Measurements from ENCODE around the gene BAIAP3. TPM values are rescaled to one million over a fixed set of nuclear protein-coding genes. Genes with fewer than 3 reads are reported as not detected.

The BAIAP3 gene
- total RNA-seq, 1 experiment from 2014 or later, result 0.46 TPM

DNA sequence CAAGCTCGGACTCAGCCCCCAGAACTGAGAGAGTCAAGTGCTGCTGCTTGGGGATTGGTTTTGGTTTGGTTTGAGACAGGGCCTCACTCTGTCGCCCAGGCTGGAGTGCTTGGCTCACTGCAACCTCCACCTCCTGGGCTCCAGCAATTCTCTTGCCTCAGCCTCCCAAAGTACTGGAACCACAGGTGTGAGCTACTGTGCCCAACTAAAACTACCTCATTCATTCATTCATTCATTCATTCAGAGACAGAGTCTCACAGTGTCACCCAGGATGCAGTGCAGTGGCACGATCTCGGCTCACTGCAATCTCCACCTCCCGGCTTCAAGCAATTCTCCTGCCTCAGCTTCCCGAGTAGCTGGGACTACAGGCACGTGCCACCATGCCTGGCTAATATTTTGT, 56.3 kb downstream of the BAIAP3 start:
- DNase-seq (ENCODE audit: low read depth), result no peak

DNA sequence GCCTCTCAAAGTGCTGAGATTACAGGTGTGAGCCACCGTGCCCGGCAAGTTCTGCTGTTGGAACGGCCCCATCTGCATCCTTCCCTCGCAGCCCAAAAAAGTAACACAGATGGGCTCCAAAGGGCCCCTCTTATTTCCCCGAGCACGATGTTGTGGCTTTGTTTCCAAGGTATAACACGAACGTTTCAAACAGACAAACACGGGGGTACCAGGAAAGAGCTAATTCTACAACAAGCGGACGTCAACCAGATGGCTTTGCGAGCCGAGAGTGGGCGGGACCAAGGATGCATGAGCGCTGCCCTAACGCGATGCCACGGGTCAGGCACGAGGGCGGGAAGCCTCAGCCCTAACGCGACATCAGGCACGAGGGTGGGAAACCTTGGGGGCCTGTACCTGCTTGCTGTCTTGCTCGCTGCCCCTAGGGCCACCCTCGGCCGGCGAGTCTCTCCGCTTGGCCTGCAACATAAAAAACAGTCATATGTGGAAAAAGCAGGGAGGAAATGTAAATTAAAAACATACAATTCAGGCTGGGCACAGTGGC, 56.9 kb downstream of the BAIAP3 start:
- no peak for DNase-seq (ENCODE audit: low read depth)

DNA sequence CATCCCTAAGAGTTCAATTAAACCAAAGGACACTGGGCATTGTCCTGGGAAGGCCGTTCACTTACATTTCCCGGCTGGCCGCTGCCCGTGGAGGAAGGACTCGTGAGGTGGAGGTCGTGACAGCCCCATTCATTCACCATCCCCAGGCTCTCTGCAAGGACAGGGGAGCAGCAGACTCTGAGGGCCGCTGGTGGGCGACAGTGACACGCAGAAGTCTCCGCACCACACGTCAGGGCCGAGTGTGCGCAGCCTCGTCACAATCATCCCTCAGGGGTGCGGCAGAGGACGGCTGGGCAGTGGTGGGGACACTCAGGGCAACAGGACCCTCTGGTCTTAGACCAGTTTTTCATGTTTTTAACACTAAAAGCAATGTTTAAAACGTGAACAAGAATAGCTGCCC, 59.4 kb downstream of the BAIAP3 start:
- no peak for DNase-seq (ENCODE audit: low read depth)

DNA sequence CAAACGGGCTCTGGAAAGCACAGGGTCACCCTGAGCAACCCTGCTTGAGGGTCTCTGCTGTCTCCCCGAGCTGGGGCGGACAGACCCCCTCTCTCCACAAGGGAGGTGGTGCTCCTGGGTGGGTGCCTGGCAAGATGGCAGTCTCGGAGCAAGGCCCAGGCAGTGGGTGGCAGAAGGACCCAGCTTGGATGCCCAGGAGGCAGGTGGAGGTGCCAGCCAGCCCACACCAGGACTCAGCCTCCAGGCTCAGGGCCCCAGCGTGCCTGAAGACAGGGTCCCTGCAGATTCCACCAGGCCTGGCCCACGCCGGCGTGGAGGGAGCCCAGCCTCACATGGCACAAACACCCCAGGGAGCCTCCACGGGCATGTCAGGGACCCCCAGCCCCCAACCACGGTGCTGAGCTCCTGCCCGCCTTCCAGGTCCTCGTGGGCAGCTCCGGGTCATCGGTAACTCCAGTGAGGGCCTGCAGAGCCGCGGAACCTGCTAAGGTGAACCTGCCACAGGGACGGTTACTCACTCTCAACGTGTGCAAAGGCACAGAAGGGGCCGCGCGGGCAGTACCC, 60.2 kb downstream of the BAIAP3 start:
- DNase-seq (ENCODE audit: low read depth), result no peak

DNA sequence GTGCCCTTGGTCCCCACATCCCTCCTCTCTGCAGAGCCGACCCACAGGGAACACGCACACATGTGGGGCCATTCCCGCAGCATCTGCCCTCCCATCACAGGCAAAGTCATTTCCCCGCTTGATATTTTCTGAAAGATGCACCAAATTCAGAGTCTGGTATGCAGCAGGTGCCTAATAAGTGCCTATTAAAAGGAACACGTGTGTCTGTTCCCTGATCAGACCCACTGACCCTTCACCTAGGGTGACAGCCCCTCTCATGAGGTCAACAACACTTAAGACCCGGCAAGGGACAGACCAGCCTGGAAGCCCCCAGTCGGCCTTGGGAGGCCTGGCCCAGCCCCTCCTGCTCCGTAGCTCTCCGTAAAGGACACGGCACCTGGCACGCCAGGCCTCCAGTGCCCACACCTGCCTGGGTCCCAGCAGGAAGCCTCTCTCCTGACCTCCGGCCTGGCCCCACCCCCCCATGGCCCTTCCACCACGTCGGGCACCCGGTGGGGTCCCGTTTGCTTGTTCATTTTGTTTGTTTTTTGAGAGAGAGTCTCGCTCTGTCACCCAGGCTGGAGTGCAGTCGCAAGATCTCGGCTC, 61.0 kb downstream of the BAIAP3 start:
- no peak for DNase-seq (ENCODE audit: low read depth)

DNA sequence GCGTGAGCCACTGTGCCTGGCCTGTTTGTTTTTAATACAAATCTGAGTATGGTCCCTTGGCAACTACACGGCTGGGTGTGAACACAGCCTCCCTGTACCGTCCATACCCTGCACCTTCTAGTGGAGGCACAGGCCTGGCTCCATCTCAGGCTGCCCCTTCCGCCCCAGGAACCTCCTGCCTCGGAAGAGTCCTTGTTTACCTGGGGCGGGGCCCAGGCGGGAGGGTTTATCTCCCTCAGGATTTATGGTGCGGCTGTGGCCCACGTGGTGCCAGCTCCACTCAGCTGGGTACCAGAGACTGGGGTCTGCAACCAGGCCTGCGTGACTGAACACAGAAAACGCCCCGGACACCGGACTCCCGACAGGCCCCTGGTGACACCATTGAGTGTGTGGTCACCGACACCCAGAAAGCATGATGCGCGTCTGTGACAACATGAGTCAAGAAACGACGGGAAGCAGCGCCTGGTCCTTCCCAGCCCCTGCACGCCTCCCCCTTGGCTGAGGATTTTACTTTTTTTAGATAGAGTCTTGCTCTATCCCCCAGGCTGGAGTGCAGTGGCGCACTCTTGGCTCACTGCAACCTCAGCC, 62.1 kb downstream of the BAIAP3 start:
- no peak for DNase-seq (ENCODE audit: low read depth)

DNA sequence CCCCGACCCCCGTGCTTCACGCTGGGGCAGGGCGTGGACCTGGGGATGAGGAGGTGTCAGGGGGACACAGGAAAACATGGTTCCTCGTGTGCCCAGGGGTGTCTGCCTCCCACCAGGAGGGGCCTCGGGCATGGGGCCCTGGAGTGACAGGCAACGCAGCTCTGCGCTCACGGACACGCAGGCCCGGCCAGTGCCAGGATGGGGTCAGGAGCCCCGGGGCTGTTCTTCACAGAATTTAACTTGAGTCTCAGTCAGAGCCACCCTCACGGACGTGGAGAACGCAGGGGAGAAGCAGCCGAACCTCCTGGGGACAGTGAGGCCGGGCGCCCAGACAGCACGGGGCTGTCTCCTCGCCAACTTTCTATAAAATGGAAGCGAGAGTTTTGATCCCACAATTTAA, 64.3 kb downstream of the BAIAP3 start:
- DNase-seq (ENCODE audit: low read depth), result no peak

DNA sequence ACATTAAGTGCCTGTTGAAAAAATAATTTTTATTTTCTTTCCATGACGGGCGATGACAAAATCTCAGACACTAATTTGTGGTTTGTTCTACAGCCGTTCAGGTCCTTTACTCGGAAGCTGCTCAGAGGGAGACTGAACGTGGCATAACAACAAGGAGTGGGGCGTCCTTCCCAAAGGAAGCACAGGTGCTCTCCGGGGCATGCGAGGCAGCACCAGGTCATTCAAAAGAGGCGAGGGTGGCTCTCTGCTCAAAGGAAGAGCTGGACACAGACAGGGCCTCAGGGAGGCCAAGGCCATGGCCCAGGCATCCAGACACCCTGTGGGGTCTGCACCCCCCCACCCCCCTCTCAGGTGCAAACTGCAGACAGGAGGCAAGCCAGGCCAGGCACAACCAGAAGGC, 64.9 kb downstream of the BAIAP3 start:
- DNase-seq (ENCODE audit: low read depth), result no peak

Other genes with a start within 250 kb of the BAIAP3 start
- gene C1QTNF8, start 237.4 kb upstream of the BAIAP3 start, total RNA-seq (2014; rRNA removed), result not detected in 2 replicates
- not detected in 2 replicates for gene CACNA1H, start 180.5 kb upstream of the BAIAP3 start, total RNA-seq (2014; rRNA removed)
- gene TPSG1, start 108.4 kb upstream of the BAIAP3 start, total RNA-seq (2014; rRNA removed), result not detected in 2 replicates
- gene TPSB2, start 103.5 kb upstream of the BAIAP3 start, total RNA-seq (2014; rRNA removed), result not detected in 2 replicates
- gene TPSAB1, start 92.9 kb upstream of the BAIAP3 start, total RNA-seq (2014; rRNA removed), result not detected in 2 replicates
- not detected in 2 replicates for gene TPSD1, start 77.6 kb upstream of the BAIAP3 start, total RNA-seq (2014; rRNA removed)
- gene UBE2I, start 24.0 kb upstream of the BAIAP3 start, total RNA-seq (2014; rRNA removed), result 49.2 and 78.2 TPM in 2 replicates
- gene TSR3, start 18.2 kb downstream of the BAIAP3 start, total RNA-seq (2014; rRNA removed), result 114 and 124 TPM in 2 replicates
- 46.4 and 54.4 TPM in 2 replicates for gene GNPTG, start 18.3 kb downstream of the BAIAP3 start, total RNA-seq (2014; rRNA removed)
- 14.6 and 23.7 TPM in 2 replicates for gene UNKL, start 81.1 kb downstream of the BAIAP3 start, total RNA-seq (2014; rRNA removed)
- gene UQCC4, start 87.1 kb downstream of the BAIAP3 start, total RNA-seq (2014; rRNA removed), result 13.2 and 17.2 TPM in 2 replicates
- gene PERCC1, start 97.4 kb downstream of the BAIAP3 start, total RNA-seq (2014; rRNA removed), result not detected in 2 replicates
- 0.06 TPM in 2 replicates for gene CCDC154, start 110.9 kb downstream of the BAIAP3 start, total RNA-seq (2014; rRNA removed)
- gene CLCN7, start 141.4 kb downstream of the BAIAP3 start, total RNA-seq (2014; rRNA removed), result 42.8 and 55.6 TPM in 2 replicates
- gene PTX4, start 155.3 kb downstream of the BAIAP3 start, total RNA-seq (2014; rRNA removed), result not detected in 2 replicates
- 30.3 and 32.9 TPM in 2 replicates for gene TELO2, start 159.7 kb downstream of the BAIAP3 start, total RNA-seq (2014; rRNA removed)
- not detected in 2 replicates for gene TMEM204, start 200.0 kb downstream of the BAIAP3 start, total RNA-seq (2014; rRNA removed)

Measured in LHCN-M2 (cell line).